ENCODE measurements around the gene COL23A1.

The COL23A1 gene

DNA sequence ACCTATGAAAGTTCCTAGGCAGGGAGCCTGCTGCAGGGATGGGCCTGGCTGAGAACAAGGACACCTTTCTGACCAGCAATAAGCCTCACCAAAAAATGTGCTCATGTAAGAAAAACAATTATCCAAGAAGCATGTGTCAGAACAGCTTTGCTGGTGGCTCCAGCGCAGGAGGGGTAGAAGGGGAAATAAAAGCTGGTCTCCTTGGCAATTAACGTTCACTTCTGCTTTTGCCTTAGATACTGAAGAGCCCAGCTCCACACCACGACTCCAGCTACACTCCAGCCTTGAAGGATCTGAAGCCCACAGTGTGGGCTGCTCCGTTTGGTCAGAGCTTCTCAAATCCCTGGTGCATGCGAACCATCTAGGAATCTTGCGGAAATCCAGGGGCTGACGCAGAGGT lies 250.0 kb downstream of the COL23A1 start:
- Histone ChIP-seq H3K27ac (ENCODE audit: extremely low read depth, low read depth, low read length) (no peak overlapping the region), H3K36me3 (ENCODE audit: control insufficient read depth in 2 of 2, insufficient read depth in 1 of 2, low read length in 2 of 2) (no peaks in the 10 kb centered on the region), H3K4me1 (ENCODE audit: control insufficient read depth, insufficient read depth, low read length) (no peaks in the 10 kb centered on the region), H3K9me3 (ENCODE audit: control insufficient read depth, insufficient read depth, low read depth, low read length) (no peaks in the 10 kb centered on the region), H3K4me3 (ENCODE audit: low read depth, low read length) (no peak overlapping the region)
- POLR2A ChIA-PET, result no interaction called here
- CTCF ChIA-PET, result interaction anchor here (0.5 kb wide), 1 partner anchor 391 kb away, joined by 3 read pairs; no protein-coding TSS in a partner anchor
- TF ChIP-seq, protein P1, sequence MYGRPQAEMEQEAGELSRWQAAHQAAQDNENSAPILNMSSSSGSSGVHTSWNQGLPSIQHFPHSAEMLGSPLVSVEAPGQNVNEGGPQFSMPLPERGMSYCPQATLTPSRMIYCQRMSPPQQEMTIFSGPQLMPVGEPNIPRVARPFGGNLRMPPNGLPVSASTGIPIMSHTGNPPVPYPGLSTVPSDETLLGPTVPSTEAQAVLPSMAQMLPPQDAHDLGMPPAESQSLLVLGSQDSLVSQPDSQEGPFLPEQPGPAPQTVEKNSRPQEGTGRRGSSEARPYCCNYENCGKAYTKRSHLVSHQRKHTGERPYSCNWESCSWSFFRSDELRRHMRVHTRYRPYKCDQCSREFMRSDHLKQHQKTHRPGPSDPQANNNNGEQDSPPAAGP (tag by site-specific recombination; IDR thresholded peaks at IDR 0.05), result no peak
- TF ChIP-seq, protein P2, sequence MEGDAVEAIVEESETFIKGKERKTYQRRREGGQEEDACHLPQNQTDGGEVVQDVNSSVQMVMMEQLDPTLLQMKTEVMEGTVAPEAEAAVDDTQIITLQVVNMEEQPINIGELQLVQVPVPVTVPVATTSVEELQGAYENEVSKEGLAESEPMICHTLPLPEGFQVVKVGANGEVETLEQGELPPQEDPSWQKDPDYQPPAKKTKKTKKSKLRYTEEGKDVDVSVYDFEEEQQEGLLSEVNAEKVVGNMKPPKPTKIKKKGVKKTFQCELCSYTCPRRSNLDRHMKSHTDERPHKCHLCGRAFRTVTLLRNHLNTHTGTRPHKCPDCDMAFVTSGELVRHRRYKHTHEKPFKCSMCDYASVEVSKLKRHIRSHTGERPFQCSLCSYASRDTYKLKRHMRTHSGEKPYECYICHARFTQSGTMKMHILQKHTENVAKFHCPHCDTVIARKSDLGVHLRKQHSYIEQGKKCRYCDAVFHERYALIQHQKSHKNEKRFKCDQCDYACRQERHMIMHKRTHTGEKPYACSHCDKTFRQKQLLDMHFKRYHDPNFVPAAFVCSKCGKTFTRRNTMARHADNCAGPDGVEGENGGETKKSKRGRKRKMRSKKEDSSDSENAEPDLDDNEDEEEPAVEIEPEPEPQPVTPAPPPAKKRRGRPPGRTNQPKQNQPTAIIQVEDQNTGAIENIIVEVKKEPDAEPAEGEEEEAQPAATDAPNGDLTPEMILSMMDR (tag by site-specific recombination; IDR thresholded peaks at IDR 0.05), result no peak
- TF ChIP-seq, protein P3, sequence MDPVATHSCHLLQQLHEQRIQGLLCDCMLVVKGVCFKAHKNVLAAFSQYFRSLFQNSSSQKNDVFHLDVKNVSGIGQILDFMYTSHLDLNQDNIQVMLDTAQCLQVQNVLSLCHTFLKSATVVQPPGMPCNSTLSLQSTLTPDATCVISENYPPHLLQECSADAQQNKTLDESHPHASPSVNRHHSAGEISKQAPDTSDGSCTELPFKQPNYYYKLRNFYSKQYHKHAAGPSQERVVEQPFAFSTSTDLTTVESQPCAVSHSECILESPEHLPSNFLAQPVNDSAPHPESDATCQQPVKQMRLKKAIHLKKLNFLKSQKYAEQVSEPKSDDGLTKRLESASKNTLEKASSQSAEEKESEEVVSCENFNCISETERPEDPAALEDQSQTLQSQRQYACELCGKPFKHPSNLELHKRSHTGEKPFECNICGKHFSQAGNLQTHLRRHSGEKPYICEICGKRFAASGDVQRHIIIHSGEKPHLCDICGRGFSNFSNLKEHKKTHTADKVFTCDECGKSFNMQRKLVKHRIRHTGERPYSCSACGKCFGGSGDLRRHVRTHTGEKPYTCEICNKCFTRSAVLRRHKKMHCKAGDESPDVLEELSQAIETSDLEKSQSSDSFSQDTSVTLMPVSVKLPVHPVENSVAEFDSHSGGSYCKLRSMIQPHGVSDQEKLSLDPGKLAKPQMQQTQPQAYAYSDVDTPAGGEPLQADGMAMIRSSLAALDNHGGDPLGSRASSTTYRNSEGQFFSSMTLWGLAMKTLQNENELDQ (tag by site-specific recombination; IDR thresholded peaks at IDR 0.05; ENCODE audit: low read depth), result no peak
- TF ChIP-seq ZNF214 (tag by site-specific recombination; IDR thresholded peaks at IDR 0.05; ENCODE audit: borderline replicate concordance) (no peak), ZNF132 (tag by site-specific recombination; IDR thresholded peaks at IDR 0.05; ENCODE audit: borderline replicate concordance) (no peak), ZNF169 (tag by site-specific recombination; IDR thresholded peaks at IDR 0.05) (no peak), ZNF585B (tag by site-specific recombination; IDR thresholded peaks at IDR 0.05) (no peak), ZNF514 (tag by site-specific recombination; IDR thresholded peaks at IDR 0.05) (no peak), ZNF792 (tag by site-specific recombination; IDR thresholded peaks at IDR 0.05) (no peak), ZNF626 (tag by site-specific recombination; IDR thresholded peaks at IDR 0.05) (no peak), ZNF768 (tag by site-specific recombination; IDR thresholded peaks at IDR 0.05) (no peak), ZNF76 (tag by site-specific recombination; IDR thresholded peaks at IDR 0.05; ENCODE audit: borderline replicate concordance, low read depth) (no peak), ZNF266 (tag by site-specific recombination; IDR thresholded peaks at IDR 0.05; ENCODE audit: low read depth) (no peak)

DNA sequence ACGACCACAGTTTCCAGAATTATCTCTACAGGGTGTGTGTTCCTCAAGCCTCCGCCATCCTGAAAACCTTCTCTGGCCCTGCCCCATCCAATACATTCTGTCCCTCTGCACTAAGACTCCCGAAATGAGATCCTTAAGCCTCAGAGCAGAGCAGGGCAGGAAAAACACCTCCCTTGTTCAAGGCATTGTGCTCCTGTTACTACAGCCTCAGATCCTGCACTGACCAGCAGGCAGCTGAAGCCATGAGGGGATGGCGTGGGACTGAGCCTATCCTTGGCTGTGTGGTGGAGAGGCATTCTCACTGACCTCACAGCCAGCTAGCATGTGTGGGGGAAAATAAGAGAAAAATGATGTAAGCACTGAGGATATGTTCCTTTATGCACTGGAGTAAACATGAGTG lies 250.9 kb downstream of the COL23A1 start:
- Histone ChIP-seq H3K27ac (ENCODE audit: extremely low read depth, low read depth, low read length) (no peak overlapping the region), H3K4me3 (ENCODE audit: low read depth, low read length) (no peak overlapping the region), H3K36me3 (ENCODE audit: control insufficient read depth in 2 of 2, insufficient read depth in 1 of 2, low read length in 2 of 2) (no peaks in the 10 kb centered on the region), H3K9me3 (ENCODE audit: control insufficient read depth, insufficient read depth, low read depth, low read length) (no peaks in the 10 kb centered on the region), H3K4me1 (ENCODE audit: control insufficient read depth, insufficient read depth, low read length) (no peaks in the 10 kb centered on the region)
- CTCF ChIA-PET, result no interaction called here
- POLR2A ChIA-PET, result no interaction called here
- TF ChIP-seq ZNF311 (tag by site-specific recombination; IDR thresholded peaks at IDR 0.05; ENCODE audit: borderline replicate concordance), result no peak
- TF ChIP-seq, protein P4, sequence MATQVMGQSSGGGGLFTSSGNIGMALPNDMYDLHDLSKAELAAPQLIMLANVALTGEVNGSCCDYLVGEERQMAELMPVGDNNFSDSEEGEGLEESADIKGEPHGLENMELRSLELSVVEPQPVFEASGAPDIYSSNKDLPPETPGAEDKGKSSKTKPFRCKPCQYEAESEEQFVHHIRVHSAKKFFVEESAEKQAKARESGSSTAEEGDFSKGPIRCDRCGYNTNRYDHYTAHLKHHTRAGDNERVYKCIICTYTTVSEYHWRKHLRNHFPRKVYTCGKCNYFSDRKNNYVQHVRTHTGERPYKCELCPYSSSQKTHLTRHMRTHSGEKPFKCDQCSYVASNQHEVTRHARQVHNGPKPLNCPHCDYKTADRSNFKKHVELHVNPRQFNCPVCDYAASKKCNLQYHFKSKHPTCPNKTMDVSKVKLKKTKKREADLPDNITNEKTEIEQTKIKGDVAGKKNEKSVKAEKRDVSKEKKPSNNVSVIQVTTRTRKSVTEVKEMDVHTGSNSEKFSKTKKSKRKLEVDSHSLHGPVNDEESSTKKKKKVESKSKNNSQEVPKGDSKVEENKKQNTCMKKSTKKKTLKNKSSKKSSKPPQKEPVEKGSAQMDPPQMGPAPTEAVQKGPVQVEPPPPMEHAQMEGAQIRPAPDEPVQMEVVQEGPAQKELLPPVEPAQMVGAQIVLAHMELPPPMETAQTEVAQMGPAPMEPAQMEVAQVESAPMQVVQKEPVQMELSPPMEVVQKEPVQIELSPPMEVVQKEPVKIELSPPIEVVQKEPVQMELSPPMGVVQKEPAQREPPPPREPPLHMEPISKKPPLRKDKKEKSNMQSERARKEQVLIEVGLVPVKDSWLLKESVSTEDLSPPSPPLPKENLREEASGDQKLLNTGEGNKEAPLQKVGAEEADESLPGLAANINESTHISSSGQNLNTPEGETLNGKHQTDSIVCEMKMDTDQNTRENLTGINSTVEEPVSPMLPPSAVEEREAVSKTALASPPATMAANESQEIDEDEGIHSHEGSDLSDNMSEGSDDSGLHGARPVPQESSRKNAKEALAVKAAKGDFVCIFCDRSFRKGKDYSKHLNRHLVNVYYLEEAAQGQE (tag by site-specific recombination; IDR thresholded peaks at IDR 0.05), result no peak

All from HEK293 (cell line).